Nephron progenitor cell (in vitro differentiated cells): ENCODE measurements around the gene ATG9B.

Source experiments
- DNase-seq: peaks from one replicate; pipeline ENCODE4 v3.0.0; 2021
- H3K27ac Mint-ChIP-seq: 2 replicates; pipeline ENCODE4 v1.8.0; 2021; ENCODE audit warnings: mild to moderate bottlenecking, moderate library complexity, mixed read lengths
- H3K27me3 Mint-ChIP-seq: 2 replicates; pipeline ENCODE4 v1.8.0; 2021; ENCODE audit warnings: mild to moderate bottlenecking, low read depth, mixed read lengths; ENCODE audit not compliant: poor library complexity
- H3K36me3 Mint-ChIP-seq: 2 replicates; pipeline ENCODE4 v1.8.0; 2021; ENCODE audit warnings: low read depth, mixed read lengths
- H3K4me1 Mint-ChIP-seq: 2 replicates; pipeline ENCODE4 v1.8.0; 2021; ENCODE audit warnings: mixed read lengths
- H3K4me3 Mint-ChIP-seq: 2 replicates; pipeline ENCODE4 v1.8.0; 2021; ENCODE audit warnings: mild to moderate bottlenecking, moderate library complexity, mixed read lengths
- H3K9me3 Mint-ChIP-seq: 2 replicates; pipeline ENCODE4 v1.8.0; 2021; ENCODE audit warnings: mild to moderate bottlenecking, moderate library complexity, mixed read lengths
- CTCF ChIP-seq: fragments of 200-600 bp; sonication (generic); IDR thresholded peaks from 2 replicates; pipeline ENCODE4 v1.5.0; 2021; ENCODE audit warnings: antibody characterized with exemption

ATG9B gene

DNA sequence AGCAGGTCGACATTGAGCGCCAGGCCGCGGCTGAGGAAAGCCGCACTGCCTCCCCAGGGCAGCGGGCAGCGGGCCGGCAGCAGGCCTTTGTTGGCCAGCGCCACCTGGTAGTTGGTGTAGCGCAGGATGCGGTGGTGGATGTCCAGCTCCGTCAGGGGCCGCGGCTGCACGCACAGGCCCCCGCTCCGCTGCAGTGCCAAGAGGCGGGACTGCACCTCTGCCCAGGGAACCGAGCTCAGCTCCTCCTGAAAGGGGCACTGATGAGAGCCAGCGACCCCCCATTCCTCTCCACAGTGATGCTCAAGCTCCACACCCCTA lies 5.2 kb downstream of the ATG9B start:
- no peak for TF ChIP-seq CTCF
- Mint-ChIP-seq H3K4me1 (peaks cover 59% of the 10 kb centered on the region), H3K36me3 (peaks cover 10% of the 10 kb centered on the region), H3K4me3 (peak overlapping the region; percentile 52), H3K27ac (no peak overlapping the region), H3K27me3 (peaks cover 42% of the 10 kb centered on the region), H3K9me3 (no peaks in the 10 kb centered on the region)
- DNase-seq, result no peak

GRCh38 chr7:151018421-151019129 lies 5.7 kb downstream of the ATG9B start:
- peak overlapping the region; percentile 72 for H3K4me3 Mint-ChIP-seq
- H3K36me3 Mint-ChIP-seq, result peaks cover 11% of the 10 kb centered on the region
- TF ChIP-seq CTCF, result peak; percentile 4
- H3K9me3 Mint-ChIP-seq, result no peaks in the 10 kb centered on the region
- H3K4me1 Mint-ChIP-seq, result peaks cover 61% of the 10 kb centered on the region
- H3K27ac Mint-ChIP-seq, result no peak overlapping the region
- H3K27me3 Mint-ChIP-seq, result peaks cover 42% of the 10 kb centered on the region
- peak; percentile 64 for DNase-seq

GRCh38 chr7:151017953-151018420 lies 6.3 kb downstream of the ATG9B start:
- Mint-ChIP-seq H3K4me1 (peaks cover 60% of the 10 kb centered on the region), H3K27ac (no peak overlapping the region)

GRCh38 chr7:151017370-151017952 lies 6.8 kb downstream of the ATG9B start:
- Mint-ChIP-seq H3K27ac (no peak overlapping the region), H3K9me3 (no peaks in the 10 kb centered on the region), H3K4me3 (peak overlapping the region; percentile 72), H3K36me3 (peaks cover 11% of the 10 kb centered on the region), H3K4me1 (peaks cover 63% of the 10 kb centered on the region), H3K27me3 (peaks cover 42% of the 10 kb centered on the region)
- no peak for DNase-seq
- no peak for TF ChIP-seq CTCF

More at GRCh38 chr7:151017953-151018420, 6.3 kb downstream of the ATG9B start:
- peak; percentile 97 for DNase-seq
- H3K9me3 Mint-ChIP-seq, result no peaks in the 10 kb centered on the region
- peak; percentile 88 for TF ChIP-seq CTCF
- peak overlapping the region; percentile 72 for H3K4me3 Mint-ChIP-seq
- H3K27me3 Mint-ChIP-seq, result peaks cover 42% of the 10 kb centered on the region
- H3K36me3 Mint-ChIP-seq, result peaks cover 11% of the 10 kb centered on the region

DNA sequence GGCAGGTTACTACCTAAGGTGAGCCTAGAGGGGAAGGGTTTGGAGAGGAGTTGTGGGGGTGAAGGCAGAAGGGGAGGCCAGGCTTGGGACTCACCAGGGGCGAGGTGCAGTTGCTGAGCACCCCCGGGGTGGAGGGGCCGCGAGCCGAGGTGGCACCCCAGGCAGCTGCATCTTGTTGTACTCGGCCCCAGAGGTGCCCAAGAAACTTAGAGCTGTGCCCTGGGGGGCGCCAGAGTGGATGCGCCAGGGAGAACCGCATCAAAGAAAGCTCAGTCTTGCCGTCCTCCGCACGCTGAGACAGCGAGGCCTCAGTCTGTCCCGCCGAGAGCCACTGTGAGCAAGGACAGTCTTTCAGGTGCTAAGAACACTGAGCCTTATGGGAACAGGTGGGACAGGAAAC lies 7.4 kb downstream of the ATG9B start:
- no peaks in the 10 kb centered on the region for H3K9me3 Mint-ChIP-seq
- H3K4me1 Mint-ChIP-seq, result peaks cover 66% of the 10 kb centered on the region
- DNase-seq, result no peak
- H3K36me3 Mint-ChIP-seq, result peaks cover 11% of the 10 kb centered on the region
- TF ChIP-seq CTCF, result no peak
- H3K27ac Mint-ChIP-seq, result no peak overlapping the region
- no peak overlapping the region for H3K4me3 Mint-ChIP-seq
- H3K27me3 Mint-ChIP-seq, result peaks cover 46% of the 10 kb centered on the region

GRCh38 chr7:151016505-151016904 lies 7.8 kb downstream of the ATG9B start:
- no peak overlapping the region for H3K27ac Mint-ChIP-seq
- no peaks in the 10 kb centered on the region for H3K9me3 Mint-ChIP-seq
- no peak for DNase-seq
- TF ChIP-seq CTCF, result no peak
- H3K4me1 Mint-ChIP-seq, result peaks cover 66% of the 10 kb centered on the region
- H3K4me3 Mint-ChIP-seq, result no peak overlapping the region
- peaks cover 48% of the 10 kb centered on the region for H3K27me3 Mint-ChIP-seq
- peaks cover 11% of the 10 kb centered on the region for H3K36me3 Mint-ChIP-seq
